DMS79 (cell line): ENCODE data around the gene MAP3K7CL.

Source experiments
- DNase-seq: peaks from one replicate; lab custom pipeline; 2025; lab: John Stamatoyannopoulos, UW

Gene MAP3K7CL

GRCh38 chr21:29130270-29130969, at the start of gene MAP3K7CL:
MAP3K7CL (plus strand) TSS chr21:29130644; CDS start chr21:29133345, 2,701 bp downstream.
- DNase-seq: no peak

GRCh38 chr21:29082046-29082815, 48.2 kb upstream of the MAP3K7CL start:
- peak; percentile 13 for DNase-seq

- no peak for DNase-seq
Observed at GRCh38 chr21:29083306-29083705, 47.1 kb upstream of the MAP3K7CL start.

GRCh38 chr21:29084372-29084771, 46.1 kb upstream of the MAP3K7CL start:
- no peak for DNase-seq

GRCh38 chr21:29085106-29085752, 45.2 kb upstream of the MAP3K7CL start:
- DNase-seq: no peak

- DNase-seq: no peak
Observed at GRCh38 chr21:29091033-29091432, 39.4 kb upstream of the MAP3K7CL start.

- no peak for DNase-seq
Observed at GRCh38 chr21:29092102-29092959, 38.1 kb upstream of the MAP3K7CL start.

GRCh38 chr21:29096218-29097015, 34.0 kb upstream of the MAP3K7CL start:
- DNase-seq: no peak

GRCh38 chr21:29098156-29098555, 32.3 kb upstream of the MAP3K7CL start:
- DNase-seq: no peak

- DNase-seq: no peak
Observed at GRCh38 chr21:29102791-29103257, 27.6 kb upstream of the MAP3K7CL start.

- DNase-seq: peak; percentile 12
Observed at GRCh38 chr21:29104239-29104708, 26.2 kb upstream of the MAP3K7CL start.

GRCh38 chr21:29105218-29105617, 25.2 kb upstream of the MAP3K7CL start:
- no peak for DNase-seq

GRCh38 chr21:29114765-29115500, 15.5 kb upstream of the MAP3K7CL start:
- no peak for DNase-seq

GRCh38 chr21:29115899-29116298, 14.5 kb upstream of the MAP3K7CL start:
- no peak for DNase-seq

- no peak for DNase-seq
Observed at GRCh38 chr21:29117372-29117955, 13.0 kb upstream of the MAP3K7CL start.

GRCh38 chr21:29121759-29122158, 8.7 kb upstream of the MAP3K7CL start:
- no peak for DNase-seq

- no peak for DNase-seq
Observed at GRCh38 chr21:29124645-29125044, 5.8 kb upstream of the MAP3K7CL start.

GRCh38 chr21:29125191-29125590, 5.3 kb upstream of the MAP3K7CL start:
- no peak for DNase-seq

GRCh38 chr21:29125979-29126378, 4.5 kb upstream of the MAP3K7CL start:
- DNase-seq: no peak

- no peak for DNase-seq
Observed at GRCh38 chr21:29133241-29133640, 2.8 kb downstream of the MAP3K7CL start.
